Astrocyte (in vitro differentiated cells and primary cell): Measurements from ENCODE around the gene ALDH1A3.

Experiments
- CTCF ChIP-seq: IDR thresholded peaks from 2 replicates; pipeline ENCODE4 v1.5.1; 2011; ENCODE audit warnings: low read depth, mild to moderate bottlenecking, inconsistent platforms, low read length, moderate library complexity; ENCODE audit not compliant: insufficient read depth
- EZH2 ChIP-seq: IDR thresholded peaks from 2 replicates; pipeline ENCODE4 v1.6.1; 2012; ENCODE audit warnings: mild to moderate bottlenecking, low read length, inconsistent platforms; ENCODE audit not compliant: insufficient read depth

- TF ChIP-seq CTCF = no peak
- TF ChIP-seq EZH2 = no peak
These were observed 5.5 kb downstream of the ALDH1A3 start for GRCh38 chr15:100885116-100885515.
